GM12878 (cell line): Measurements from ENCODE around the gene ABCC2. TPM values are rescaled to one million over a fixed set of nuclear protein-coding genes. Genes with fewer than 3 reads are reported as not detected.

ENCODE experiments used
- ATAC-seq: fragments of 200-7000 bp; cut with Tn5 transposase; 3 replicates; pipeline ENCODE4 v1.9.1; 2020; ENCODE audit warnings: mild to moderate bottlenecking, moderate library complexity
- BruUV-seq: library from RNA; stranded (reverse); fragments of 400-500 nt; replicated peaks from 2 replicates; lab custom pipeline; 2021; lab: Mats Ljungman, UMichigan
- CTCF ChIA-PET: fragments of 300-600 bp; sonication (Branson Sonifier 250); formaldehyde crosslinking; extraction: SDS; loops from one replicate; lab custom pipeline; 2021; ENCODE audit warnings: inconsistent platforms; lab: Yijun Ruan, JAX
- POLR2A ChIA-PET: fragments of 350-600 bp; formaldehyde crosslinking; extraction: SDS; loops from one replicate; lab custom pipeline; 2021; ENCODE audit warnings: inconsistent platforms; lab: Charles Lee
- RAD21 ChIA-PET: fragments of 300-600 bp; sonication (Branson Sonifier 250); formaldehyde crosslinking; loops from one replicate; lab custom pipeline; 2023; ENCODE audit warnings: antibody characterized with exemption; ENCODE audit not compliant: unreplicated experiment; lab: Charles Lee
- SMC1A ChIA-PET: fragments of 300-600 bp; sonication (Branson Sonifier 250); formaldehyde crosslinking; loops from one replicate; lab custom pipeline; 2023; ENCODE audit not compliant: unreplicated experiment, uncharacterized antibody; lab: Charles Lee
- DNase-seq: peaks from one replicate; pipeline ENCODE4 v3.0.0-alpha.2; 2011; ENCODE audit warnings: low read depth, low spot score
- FAIRE-seq: peaks from 3 replicates; lab custom pipeline; 2011; peaks lifted over from hg19 to GRCh38; lab: Jason Lieb, UNC
- H2AFZ ChIP-seq: 2 replicates; pipeline ENCODE4 v1.6.0; 2011; ENCODE audit warnings: low read depth, low read length, control low read depth; ENCODE audit not compliant: control insufficient read depth
- H3K27ac ChIP-seq: 2 replicates; pipeline ENCODE4 v1.5.1; 2011; ENCODE audit warnings: control low read depth; ENCODE audit not compliant: control insufficient read depth, insufficient read depth
- H3K27me3 ChIP-seq, 2 experiments: replicated peaks in 1 of 2; 2 replicates each; pipeline versions ENCODE4 v1.6.0 to v1.6.1; 2011; ENCODE audit warnings: low read length in 1 of 2; ENCODE audit not compliant: control insufficient read depth in 2 of 2, insufficient read depth in 2 of 2
- H3K36me3 ChIP-seq, 2 experiments: 2 replicates each; pipeline ENCODE4 v1.5.1; 2011; ENCODE audit warnings: low read length in 1 of 2; ENCODE audit not compliant: control insufficient read depth in 2 of 2, insufficient read depth in 2 of 2
- H3K4me1 ChIP-seq: 2 replicates; pipeline ENCODE4 v1.6.1; 2011; ENCODE audit warnings: mild to moderate bottlenecking, low read length, moderate library complexity, mixed read lengths; ENCODE audit not compliant: control insufficient read depth, insufficient read depth
- H3K4me2 ChIP-seq: 2 replicates; pipeline ENCODE4 v1.6.0; 2011; ENCODE audit warnings: control low read depth; ENCODE audit not compliant: control insufficient read depth, insufficient read depth
- H3K4me3 ChIP-seq: fragments of 200-600 bp; sonication (generic); 2 replicates; pipeline ENCODE4 v1.5.1; 2016
- H3K79me2 ChIP-seq: 2 replicates; pipeline ENCODE4 v1.6.0; 2011; ENCODE audit warnings: low read length; ENCODE audit not compliant: control insufficient read depth, insufficient read depth
- H3K9ac ChIP-seq: 2 replicates; pipeline ENCODE4 v1.8.0; 2011; ENCODE audit warnings: low read length, control low read depth, mixed read lengths; ENCODE audit not compliant: control insufficient read depth, insufficient read depth
- H3K9me3 ChIP-seq: replicated peaks from 3 replicates; pipeline ENCODE4 v1.5.1; 2011; ENCODE audit warnings: mild to moderate bottlenecking, low read length; ENCODE audit not compliant: control insufficient read depth, insufficient read depth
- H4K20me1 ChIP-seq: 2 replicates; pipeline ENCODE4 v1.6.0; 2011; ENCODE audit not compliant: control insufficient read depth, insufficient read depth
- CBX3 ChIP-seq: fragments of 200-600 bp; sonication (generic); IDR thresholded peaks from 2 replicates; pipeline ENCODE4 v1.6.1; 2016; ENCODE audit warnings: low read depth, borderline replicate concordance
- CEBPB ChIP-seq, 2 experiments: fragments of 150-350 bp in 1 of 2; IDR thresholded peaks; 2 replicates each; pipeline ENCODE4 v1.6.1; 2012 to 2014; ENCODE audit warnings: low read depth in 2 of 2, low read length in 2 of 2, borderline replicate concordance in 1 of 2, inconsistent platforms in 1 of 2
- CHD1 ChIP-seq: IDR thresholded peaks from 2 replicates; pipeline ENCODE4 v1.6.1; 2012; ENCODE audit warnings: low read depth, low read length, improper control_type of control experiment
- CHD2 ChIP-seq: IDR thresholded peaks from 2 replicates; pipeline ENCODE4 v1.6.1; 2011; ENCODE audit warnings: low read depth, low read length, improper control_type of control experiment, borderline replicate concordance
- CREB1 ChIP-seq: IDR thresholded peaks from 2 replicates; pipeline ENCODE4 v1.6.1; 2012; ENCODE audit warnings: low read depth, mild to moderate bottlenecking, inconsistent platforms
- FOXM1 ChIP-seq: IDR thresholded peaks from 2 replicates; pipeline ENCODE4 v1.6.1; 2012; ENCODE audit warnings: low read depth, mild to moderate bottlenecking, inconsistent platforms, low read length, moderate library complexity
- MAX ChIP-seq: IDR thresholded peaks from 2 replicates; pipeline ENCODE4 v1.6.1; 2012; ENCODE audit warnings: low read depth, low read length, improper control_type of control experiment
- MTA2 ChIP-seq: fragments of 450-650 bp; IDR thresholded peaks from 2 replicates; pipeline ENCODE4 v1.6.1; 2016; ENCODE audit warnings: low read depth, mild to moderate bottlenecking, moderate library complexity
- SRF ChIP-seq, 2 experiments: IDR thresholded peaks; 2 replicates each; pipeline ENCODE4 v1.6.1; 2011; ENCODE audit warnings: low read depth in 2 of 2, low read length in 2 of 2, mild to moderate bottlenecking in 1 of 2, moderate library complexity in 1 of 2
- ZBED1 ChIP-seq: IDR thresholded peaks from 2 replicates; pipeline ENCODE4 v1.6.1; 2016; ENCODE audit warnings: borderline replicate concordance
- ZNF207 ChIP-seq: fragments of 450-650 bp; IDR thresholded peaks from 2 replicates; pipeline ENCODE4 v1.6.1; 2014; ENCODE audit warnings: antibody characterized with exemption, mild to moderate bottlenecking, borderline replicate concordance
- WGBS: methylation state at CpG from one replicate; pipeline ENCODE4 v1.1.6; 2016; ENCODE audit warnings: low lambda C conversion rate; ENCODE audit not compliant: insufficient replicate concordance, insufficient coverage; ENCODE audit errors: missing lambda C conversion rate; 5-methylcytosine and 5-hydroxymethylcytosine counted together
- in situ Hi-C: fragments of 300-500 bp; cut with MboI; formaldehyde crosslinking; loops from 9 replicates; pipeline ENCODE4 v1.14.3; 2018; ENCODE audit warnings: mixed read lengths
- intact Hi-C: fragments of 100-400 bp; cut with micrococcal nuclease; formaldehyde crosslinking; loops from one replicate; pipeline ENCODE4 v1.14.2; 2022; ENCODE audit not compliant: unreplicated experiment
- polyA plus RNA-seq, 11 experiments: library from polyadenylated mRNA; depleted of rRNA in 4 of 11; unstranded in 6 of 11; stranded (reverse) in 5 of 11; fragments of >200 nt; fragmentation: Nextera tagmentation in 4 of 11; fragmentation: Illumina TruSeq in 1 of 11; extraction: Ambion mirVana in 4 of 11; extraction: Trizol in 1 of 11; gene quantifications; 1 replicate in 1 of 11; 2 replicates in 10 of 11; pipeline versions ENCODE4 v1.2.1 to v1.2.3, GENCODE V29; 2011 to 2016; ENCODE audit warnings: inconsistent platforms in 2 of 11, missing spikeins in 2 of 11, low read depth in 1 of 11
- total RNA-seq, 4 experiments: library from RNA; depleted of rRNA in 3 of 4; stranded (reverse); fragments of >200 nt in 3 of 4; fragmentation: Illumina TruSeq in 1 of 4; extraction: Trizol in 1 of 4; gene quantifications; 2 replicates each; pipeline versions ENCODE4 v1.2.1 to v1.2.3, GENCODE V29; 2013 to 2021
- TF ChIP-seq, protein P1 (sequence below), 3 experiments: IDR thresholded peaks in 2 of 3; conservative IDR thresholded peaks in 1 of 3; 2 replicates each; pipeline ENCODE4 v1.5.1; 2011; ENCODE audit warnings: low read depth in 3 of 3, low read length in 3 of 3, mild to moderate bottlenecking in 3 of 3, control low read depth in 2 of 3, moderate library complexity in 2 of 3, inconsistent platforms in 1 of 3, mixed read lengths in 1 of 3; ENCODE audit not compliant: control insufficient read depth in 2 of 3, insufficient read depth in 1 of 3; ENCODE audit errors: extremely low read depth in 1 of 3

Gene ABCC2
- total and polyA plus RNA-seq, 10 of the 15 experiments (the other 5 are each of a cell fraction or from before 2014, with no cell fraction given) = 0.02 to 0.95 (median 0.21) TPM

- no peak for FAIRE-seq
- no peaks in the 10 kb centered on the region for H3K4me1 ChIP-seq
- BruUV-seq = no TSS peak
- ChIA-PET CTCF (interaction anchor here (1.0 kb wide), 1 partner anchor 45 kb away, joined by 3 read pairs; no protein-coding TSS in a partner anchor), POLR2A (no interaction called here), RAD21 (no interaction called here), SMC1A (no interaction called here)
- in situ Hi-C loops (no loop called here), intact Hi-C loops (no loop called here)
- H2AFZ ChIP-seq = no peak overlapping the region
- ATAC-seq = no peak
- DNase-seq = no peak
- H3K36me3 ChIP-seq = peaks cover 3 to 21% of the 10 kb centered on the region in 2 experiments; a peak in 3 of 4 replicates
- no peaks in the 10 kb centered on the region for H3K79me2 ChIP-seq
- no peak for TF ChIP-seq SRF (IDR thresholded peaks at IDR 0.05; ENCODE audit: low read depth in 2 of 2, low read length in 2 of 2)
- H4K20me1 ChIP-seq = no peaks in the 10 kb centered on the region
- 74% methylated on average over 2 of the region's 2 CpGs for whole genome bisulfite sequencing
- H3K27me3 ChIP-seq = no peaks in the 10 kb centered on the region
- no peak overlapping the region for H3K27ac ChIP-seq
- no peak overlapping the region for H3K4me3 ChIP-seq
- H3K9me3 ChIP-seq = no peaks in the 10 kb centered on the region; the same call in 2 of the 3 replicates
- H3K9ac ChIP-seq = no peak overlapping the region
- H3K4me2 ChIP-seq = no peak overlapping the region
Observed at GRCh38 chr10:99758211-99758891, 24.1 kb upstream of the ABCC2 start.

GRCh38 chr10:99760321-99760720 lies 22.1 kb upstream of the ABCC2 start:
- ChIA-PET CTCF (no interaction called here), SMC1A (no interaction called here), POLR2A (no interaction called here), RAD21 (no interaction called here)
- no peak for FAIRE-seq
- H3K9me3 ChIP-seq = no peaks in the 10 kb centered on the region; the same call in 1 of the 3 replicates
- peaks cover 5% of the 10 kb centered on the region for H3K4me1 ChIP-seq
- H2AFZ ChIP-seq = no peak overlapping the region
- in situ Hi-C loops = no loop called here
- no peak for ATAC-seq
- H3K4me2 ChIP-seq = no peak overlapping the region
- no peak for DNase-seq
- H3K79me2 ChIP-seq = no peaks in the 10 kb centered on the region
- TF ChIP-seq ZNF207 (no peak), ZBED1 (no peak), CEBPB (IDR thresholded peaks at IDR 0.05; ENCODE audit: borderline replicate concordance in 1 of 2, low read depth in 2 of 2, low read length in 2 of 2) (no peak), CHD1 (no peak), MAX (no peak), MTA2 (no peak), FOXM1 (no peak), CBX3 (no peak), CHD2 (no peak), CREB1 (no peak)
- TF ChIP-seq, protein P1, sequence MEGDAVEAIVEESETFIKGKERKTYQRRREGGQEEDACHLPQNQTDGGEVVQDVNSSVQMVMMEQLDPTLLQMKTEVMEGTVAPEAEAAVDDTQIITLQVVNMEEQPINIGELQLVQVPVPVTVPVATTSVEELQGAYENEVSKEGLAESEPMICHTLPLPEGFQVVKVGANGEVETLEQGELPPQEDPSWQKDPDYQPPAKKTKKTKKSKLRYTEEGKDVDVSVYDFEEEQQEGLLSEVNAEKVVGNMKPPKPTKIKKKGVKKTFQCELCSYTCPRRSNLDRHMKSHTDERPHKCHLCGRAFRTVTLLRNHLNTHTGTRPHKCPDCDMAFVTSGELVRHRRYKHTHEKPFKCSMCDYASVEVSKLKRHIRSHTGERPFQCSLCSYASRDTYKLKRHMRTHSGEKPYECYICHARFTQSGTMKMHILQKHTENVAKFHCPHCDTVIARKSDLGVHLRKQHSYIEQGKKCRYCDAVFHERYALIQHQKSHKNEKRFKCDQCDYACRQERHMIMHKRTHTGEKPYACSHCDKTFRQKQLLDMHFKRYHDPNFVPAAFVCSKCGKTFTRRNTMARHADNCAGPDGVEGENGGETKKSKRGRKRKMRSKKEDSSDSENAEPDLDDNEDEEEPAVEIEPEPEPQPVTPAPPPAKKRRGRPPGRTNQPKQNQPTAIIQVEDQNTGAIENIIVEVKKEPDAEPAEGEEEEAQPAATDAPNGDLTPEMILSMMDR (IDR thresholded peaks at IDR 0.05 in 2 of 3, conservative IDR thresholded peaks at IDR 0.05 in 1 of 3; ENCODE audit: control insufficient read depth in 2 of 3, extremely low read depth in 1 of 3, insufficient read depth in 1 of 3, low read depth in 3 of 3, low read length in 3 of 3) = no peak
- no peak overlapping the region for H3K9ac ChIP-seq
- no peak overlapping the region for H3K4me3 ChIP-seq
- no TSS peak for BruUV-seq
- 100% methylated on average over 1 of the region's 1 CpG for WGBS
- peaks cover 3 to 8% of the 10 kb centered on the region in 2 experiments; a peak in 2 of 4 replicates for H3K36me3 ChIP-seq
- H3K27me3 ChIP-seq = no peaks in the 10 kb centered on the region
- H4K20me1 ChIP-seq = no peaks in the 10 kb centered on the region
- no peak overlapping the region for H3K27ac ChIP-seq
- intact Hi-C loops = no loop called here
